HepG2 (cell line): ENCODE data around the gene EEF1AKMT3.

Experiments
- ARID5B ChIP-seq: IDR thresholded peaks from 2 replicates; pipeline ENCODE4 v1.4.0; 2020; ENCODE audit warnings: mild to moderate bottlenecking, missing genetic modification reagents
- ZNF674 ChIP-seq: sonication (generic); formaldehyde crosslinking; IDR thresholded peaks from 2 replicates; pipeline ENCODE4 v1.5.0; 2020; ENCODE audit warnings: low read depth, mild to moderate bottlenecking, missing genetic modification reagents

- TF ChIP-seq ZNF674, result no peak
- TF ChIP-seq ARID5B, result no peak
Observed at GRCh38 chr12:57806677-57807076, 34.3 kb downstream of the EEF1AKMT3 start.
